K562 (cell line): ENCODE results near the gene HSF5. TPM values are rescaled to one million over a fixed set of nuclear protein-coding genes. Genes with fewer than 3 reads are reported as not detected.

Experiments used
- ARID1B ChIP-seq: fragments of 450-650 bp; IDR thresholded peaks from 2 replicates; pipeline ENCODE4 v1.6.1; 2016; ENCODE audit warnings: antibody characterized with exemption, mild to moderate bottlenecking, inconsistent platforms
- ATF7 ChIP-seq: fragments of 450-650 bp; IDR thresholded peaks from 2 replicates; pipeline ENCODE4 v1.7.1; 2014; ENCODE audit warnings: mild to moderate bottlenecking, moderate library complexity
- E2F3 ChIP-seq: fragments of 250-450 bp; sonication (Bioruptor Pico); IDR thresholded peaks from 2 replicates; pipeline ENCODE4 v1.4.0; 2020; ENCODE audit warnings: mild to moderate bottlenecking
- E2F4 ChIP-seq: sonication (generic); formaldehyde crosslinking; IDR thresholded peaks from 2 replicates; pipeline ENCODE4 v1.8.0; 2022; ENCODE audit warnings: mild to moderate bottlenecking, low read depth, missing genetic modification reagents
- GTF2F1 ChIP-seq: IDR thresholded peaks from 2 replicates; pipeline ENCODE4 v1.6.1; 2011; ENCODE audit warnings: low read depth, low read length, improper control_type of control experiment
- HDAC6 ChIP-seq: IDR thresholded peaks from 2 replicates; pipeline ENCODE4 v1.6.1; 2012; ENCODE audit warnings: low read depth, mild to moderate bottlenecking, control low read depth, inconsistent platforms, low read length, moderate library complexity
- HMGN3 ChIP-seq: IDR thresholded peaks from 2 replicates; pipeline ENCODE4 v1.6.1; 2011; ENCODE audit warnings: borderline replicate concordance, low read depth, mild to moderate bottlenecking, mixed read lengths, low read length; ENCODE audit not compliant: insufficient read length; ENCODE audit errors: extremely low read depth
- NBN ChIP-seq: fragments of 450-650 bp; IDR thresholded peaks from 2 replicates; pipeline ENCODE4 v1.6.1; 2016; ENCODE audit warnings: low read depth, mild to moderate bottlenecking
- NR2C1 ChIP-seq, 2 experiments: fragments of 450-650 bp; IDR thresholded peaks; 2 replicates each; pipeline ENCODE4 v1.6.1; 2017; ENCODE audit warnings: mild to moderate bottlenecking in 2 of 2, antibody characterized with exemption in 1 of 2, inconsistent platforms in 1 of 2, missing compliant biosample characterization in 1 of 2, missing genetic modification characterization in 1 of 2
- TFAM ChIP-seq: fragments of 250-450 bp; sonication (Bioruptor Pico); conservative IDR thresholded peaks from 2 replicates; pipeline ENCODE4 v1.5.0; 2021; ENCODE audit warnings: mild to moderate bottlenecking, moderate library complexity
- ZBTB9 ChIP-seq: fragments of 450-650 bp; formaldehyde crosslinking; IDR thresholded peaks from 2 replicates; pipeline ENCODE4 v1.4.0; 2020; ENCODE audit warnings: mild to moderate bottlenecking, moderate library complexity
- ZNF133 ChIP-seq: fragments of 250-450 bp; sonication (Bioruptor Pico); IDR thresholded peaks from 2 replicates; pipeline ENCODE4 v1.4.0; 2020; ENCODE audit warnings: mild to moderate bottlenecking
- ZNF263 ChIP-seq: sonication (generic); formaldehyde crosslinking; IDR thresholded peaks from 2 replicates; pipeline ENCODE4 v1.8.0; 2022; ENCODE audit warnings: mild to moderate bottlenecking, missing genetic modification reagents, borderline replicate concordance
- ZNF699 ChIP-seq: fragments of 250-450 bp; sonication (Bioruptor Pico); IDR thresholded peaks from 2 replicates; pipeline ENCODE4 v1.8.0; 2021; ENCODE audit warnings: mild to moderate bottlenecking, moderate library complexity; ENCODE audit not compliant: insufficient replicate concordance
- ZNF77 ChIP-seq: fragments of 250-450 bp; sonication (Bioruptor Pico); IDR thresholded peaks from 2 replicates; pipeline ENCODE4 v1.5.0; 2020
- ZNF780A ChIP-seq: fragments of 250-450 bp; sonication (Bioruptor Pico); IDR thresholded peaks from 2 replicates; pipeline ENCODE4 v1.5.0; 2021; ENCODE audit warnings: mild to moderate bottlenecking
- polyA plus RNA-seq, 8 experiments: library from polyadenylated mRNA; depleted of rRNA in 4 of 8; stranded (reverse) in 5 of 8; unstranded in 3 of 8; fragments of >200 nt; fragmentation: Nextera tagmentation in 2 of 8; fragmentation: Illumina TruSeq in 1 of 8; extraction: Ambion mirVana in 2 of 8; extraction: Trizol in 1 of 8; gene quantifications; 2 replicates each; pipeline versions ENCODE4 v1.2.1 to v1.2.3, GENCODE V29; 2011 to 2014; ENCODE audit warnings: inconsistent platforms in 1 of 8, missing spikeins in 1 of 8
- total RNA-seq, 7 experiments: library from RNA; depleted of rRNA in 6 of 7; stranded (reverse); fragments of >200 nt in 6 of 7; fragmentation: Illumina TruSeq in 2 of 7; extraction: Trizol in 2 of 7; gene quantifications; 2 replicates each; pipeline versions ENCODE4 v1.2.1 to v1.2.3, GENCODE V29; 2011 to 2021; ENCODE audit warnings: low replicate concordance in 1 of 7
- TF ChIP-seq, protein P1 (sequence below): sonication (generic); formaldehyde crosslinking; IDR thresholded peaks from 2 replicates; pipeline ENCODE4 v1.8.1; 2023; ENCODE audit warnings: missing genetic modification reagents, mild to moderate bottlenecking, borderline replicate concordance
- TF ChIP-seq, protein P2 (sequence below): fragments of 250-450 bp; sonication (Bioruptor Pico); IDR thresholded peaks from 2 replicates; pipeline ENCODE4 v1.5.0; 2020; ENCODE audit warnings: mild to moderate bottlenecking, borderline replicate concordance
- TF ChIP-seq, protein P3 (sequence below), 2 experiments: fragments of 250-450 bp in 1 of 2; fragments of 450-650 bp in 1 of 2; sonication (Bioruptor Pico) in 1 of 2; IDR thresholded peaks; 2 replicates each; pipeline versions ENCODE4 v1.6.1 to v1.8.0; 2016 to 2021; ENCODE audit warnings: mild to moderate bottlenecking in 2 of 2, moderate library complexity in 2 of 2, missing compliant biosample characterization in 1 of 2, missing genetic modification characterization in 1 of 2

Gene HSF5
- total and polyA plus RNA-seq, 9 of the 15 experiments (the other 6 are each of a cell fraction or from before 2014, with no cell fraction given) = 0.04 TPM; not detected in 8

GRCh38 chr17:58379511-58379824, 108.7 kb downstream of the HSF5 start (continued):
- TF ChIP-seq, protein P1, sequence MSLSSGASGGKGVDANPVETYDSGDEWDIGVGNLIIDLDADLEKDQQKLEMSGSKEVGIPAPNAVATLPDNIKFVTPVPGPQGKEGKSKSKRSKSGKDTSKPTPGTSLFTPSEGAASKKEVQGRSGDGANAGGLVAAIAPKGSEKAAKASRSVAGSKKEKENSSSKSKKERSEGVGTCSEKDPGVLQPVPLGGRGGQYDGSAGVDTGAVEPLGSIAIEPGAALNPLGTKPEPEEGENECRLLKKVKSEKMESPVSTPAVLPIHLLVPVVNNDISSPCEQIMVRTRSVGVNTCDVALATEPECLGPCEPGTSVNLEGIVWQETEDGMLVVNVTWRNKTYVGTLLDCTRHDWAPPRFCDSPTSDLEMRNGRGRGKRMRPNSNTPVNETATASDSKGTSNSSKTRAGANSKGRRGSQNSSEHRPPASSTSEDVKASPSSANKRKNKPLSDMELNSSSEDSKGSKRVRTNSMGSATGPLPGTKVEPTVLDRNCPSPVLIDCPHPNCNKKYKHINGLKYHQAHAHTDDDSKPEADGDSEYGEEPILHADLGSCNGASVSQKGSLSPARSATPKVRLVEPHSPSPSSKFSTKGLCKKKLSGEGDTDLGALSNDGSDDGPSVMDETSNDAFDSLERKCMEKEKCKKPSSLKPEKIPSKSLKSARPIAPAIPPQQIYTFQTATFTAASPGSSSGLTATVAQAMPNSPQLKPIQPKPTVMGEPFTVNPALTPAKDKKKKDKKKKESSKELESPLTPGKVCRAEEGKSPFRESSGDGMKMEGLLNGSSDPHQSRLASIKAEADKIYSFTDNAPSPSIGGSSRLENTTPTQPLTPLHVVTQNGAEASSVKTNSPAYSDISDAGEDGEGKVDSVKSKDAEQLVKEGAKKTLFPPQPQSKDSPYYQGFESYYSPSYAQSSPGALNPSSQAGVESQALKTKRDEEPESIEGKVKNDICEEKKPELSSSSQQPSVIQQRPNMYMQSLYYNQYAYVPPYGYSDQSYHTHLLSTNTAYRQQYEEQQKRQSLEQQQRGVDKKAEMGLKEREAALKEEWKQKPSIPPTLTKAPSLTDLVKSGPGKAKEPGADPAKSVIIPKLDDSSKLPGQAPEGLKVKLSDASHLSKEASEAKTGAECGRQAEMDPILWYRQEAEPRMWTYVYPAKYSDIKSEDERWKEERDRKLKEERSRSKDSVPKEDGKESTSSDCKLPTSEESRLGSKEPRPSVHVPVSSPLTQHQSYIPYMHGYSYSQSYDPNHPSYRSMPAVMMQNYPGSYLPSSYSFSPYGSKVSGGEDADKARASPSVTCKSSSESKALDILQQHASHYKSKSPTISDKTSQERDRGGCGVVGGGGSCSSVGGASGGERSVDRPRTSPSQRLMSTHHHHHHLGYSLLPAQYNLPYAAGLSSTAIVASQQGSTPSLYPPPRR = no peak
- TF ChIP-seq NBN = no peak
- TF ChIP-seq HMGN3 = no peak
- no peak for TF ChIP-seq ZNF133
- no peak for TF ChIP-seq HDAC6
- no peak for TF ChIP-seq ZBTB9 (CRISPR knock-in tag)
- TF ChIP-seq ARID1B = no peak; the same call in 1 of the 2 replicates
- no peak for TF ChIP-seq E2F3 (CRISPR knock-in tag)
- no peak; the same call in 1 of the 2 replicates for TF ChIP-seq ATF7
- TF ChIP-seq ZNF77 = no peak
- no peak for TF ChIP-seq NR2C1 (IDR thresholded peaks at IDR 0.05)
- peak; percentile 15; the same call in 1 of the 2 replicates for TF ChIP-seq NR2C1 (tag; IDR thresholded peaks at IDR 0.05)
- TF ChIP-seq, protein P2, sequence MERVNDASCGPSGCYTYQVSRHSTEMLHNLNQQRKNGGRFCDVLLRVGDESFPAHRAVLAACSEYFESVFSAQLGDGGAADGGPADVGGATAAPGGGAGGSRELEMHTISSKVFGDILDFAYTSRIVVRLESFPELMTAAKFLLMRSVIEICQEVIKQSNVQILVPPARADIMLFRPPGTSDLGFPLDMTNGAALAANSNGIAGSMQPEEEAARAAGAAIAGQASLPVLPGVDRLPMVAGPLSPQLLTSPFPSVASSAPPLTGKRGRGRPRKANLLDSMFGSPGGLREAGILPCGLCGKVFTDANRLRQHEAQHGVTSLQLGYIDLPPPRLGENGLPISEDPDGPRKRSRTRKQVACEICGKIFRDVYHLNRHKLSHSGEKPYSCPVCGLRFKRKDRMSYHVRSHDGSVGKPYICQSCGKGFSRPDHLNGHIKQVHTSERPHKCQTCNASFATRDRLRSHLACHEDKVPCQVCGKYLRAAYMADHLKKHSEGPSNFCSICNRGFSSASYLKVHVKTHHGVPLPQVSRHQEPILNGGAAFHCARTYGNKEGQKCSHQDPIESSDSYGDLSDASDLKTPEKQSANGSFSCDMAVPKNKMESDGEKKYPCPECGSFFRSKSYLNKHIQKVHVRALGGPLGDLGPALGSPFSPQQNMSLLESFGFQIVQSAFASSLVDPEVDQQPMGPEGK (CRISPR knock-in tag) = no peak
- TF ChIP-seq ZNF780A (CRISPR knock-in tag) = no peak
- no peak for TF ChIP-seq E2F4 (CRISPR knock-in tag)
- TF ChIP-seq GTF2F1 = no peak
- TF ChIP-seq ZNF699 (CRISPR knock-in tag) = no peak
- TF ChIP-seq, protein P3, sequence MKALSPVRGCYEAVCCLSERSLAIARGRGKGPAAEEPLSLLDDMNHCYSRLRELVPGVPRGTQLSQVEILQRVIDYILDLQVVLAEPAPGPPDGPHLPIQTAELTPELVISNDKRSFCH (CRISPR knock-in tag; IDR thresholded peaks at IDR 0.05) = no peak
- TF ChIP-seq, protein P3 (tag; IDR thresholded peaks at IDR 0.05) = no peak
- no peak for TF ChIP-seq ZNF263 (CRISPR knock-in tag)
- TF ChIP-seq TFAM (CRISPR knock-in tag) = no peak
